GM18868 (cell line): ENCODE results near the gene ZDHHC4.

Source experiments
- ATAC-seq: cut with Tn5 transposase; IDR thresholded peaks from one replicate; pipeline ENCODE4 v1.9.1; 2021; ENCODE audit warnings: mild to moderate bottlenecking, moderate library complexity; ENCODE audit not compliant: unreplicated experiment

The ZDHHC4 gene

GRCh38 chr7:6577369-6578113 lies at the start of gene ZDHHC4:
Gene ZDHHC4 (plus strand): TSS chr7:6577454. CDS start chr7:6580562, 3,108 bp downstream.
- ATAC-seq, result peak; percentile 97

- no peak for ATAC-seq
Measured at GRCh38 chr7:6528401-6529130, 48.7 kb upstream of the ZDHHC4 start.

GRCh38 chr7:6529643-6530042 lies 47.6 kb upstream of the ZDHHC4 start:
- ATAC-seq, result no peak

GRCh38 chr7:6530626-6531491 lies 46.4 kb upstream of the ZDHHC4 start:
- peak; percentile 53 for ATAC-seq

GRCh38 chr7:6531492-6532279 lies 45.6 kb upstream of the ZDHHC4 start:
- no peak for ATAC-seq

GRCh38 chr7:6532516-6532915 lies 44.7 kb upstream of the ZDHHC4 start:
- no peak for ATAC-seq

- no peak for ATAC-seq
Measured at GRCh38 chr7:6533893-6534495, 43.3 kb upstream of the ZDHHC4 start.

- ATAC-seq, result no peak
Measured at GRCh38 chr7:6536262-6537260, 40.7 kb upstream of the ZDHHC4 start.

GRCh38 chr7:6542368-6542767 lies 34.9 kb upstream of the ZDHHC4 start:
- ATAC-seq, result no peak

- ATAC-seq, result no peak
Measured at GRCh38 chr7:6545398-6546126, 31.7 kb upstream of the ZDHHC4 start.

GRCh38 chr7:6546498-6547251 lies 30.6 kb upstream of the ZDHHC4 start:
- ATAC-seq, result no peak

GRCh38 chr7:6547400-6547799 lies 29.9 kb upstream of the ZDHHC4 start:
- no peak for ATAC-seq

- ATAC-seq, result no peak
Measured at GRCh38 chr7:6551016-6551511, 26.2 kb upstream of the ZDHHC4 start, which contains the start of gene GRID2IP. Gene GRID2IP (minus strand): TSS chr7:6551461. CDS start chr7:6551436, 25 bp downstream.

- ATAC-seq, result no peak
Measured at GRCh38 chr7:6553448-6554044, 23.7 kb upstream of the ZDHHC4 start.

GRCh38 chr7:6554848-6555247 lies 22.4 kb upstream of the ZDHHC4 start:
- ATAC-seq, result no peak

GRCh38 chr7:6556196-6556595 lies 21.1 kb upstream of the ZDHHC4 start:
- ATAC-seq, result no peak

GRCh38 chr7:6558837-6559236 lies 18.4 kb upstream of the ZDHHC4 start:
- peak; percentile 47 for ATAC-seq
